ENCODE data around the gene CAMK1D.

DNA sequence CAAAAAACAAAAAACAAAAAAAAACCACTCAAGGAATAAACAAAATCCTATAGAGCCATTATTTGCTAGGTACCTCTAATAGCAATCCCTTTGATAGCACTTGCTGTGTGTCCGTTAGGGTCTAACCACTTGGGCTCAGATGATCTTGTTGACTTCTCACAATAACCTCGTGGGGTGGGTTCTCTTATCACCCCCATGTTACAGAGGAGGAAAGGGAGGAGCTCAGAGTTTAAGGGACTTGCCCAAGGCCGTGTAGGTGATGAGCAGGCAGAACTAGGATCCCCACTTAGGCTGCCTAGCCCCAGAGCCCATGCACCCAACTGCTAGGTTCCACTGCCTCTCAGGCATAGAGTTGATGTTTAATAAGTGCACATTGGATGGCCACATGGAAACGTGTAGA is 131.1 kb downstream of the CAMK1D start:
- TF ChIP-seq TEAD4 (IDR thresholded peaks at IDR 0.05; ENCODE audit: borderline replicate concordance, insufficient read depth) (no peak), EP300 (IDR thresholded peaks at IDR 0.05; ENCODE audit: borderline replicate concordance in 1 of 2, low read depth in 1 of 2, low read length in 1 of 2) (no peak), CTCF (IDR thresholded peaks at IDR 0.05) (no peak), RAD21 (IDR thresholded peaks at IDR 0.05; ENCODE audit: low read length) (no peak), EZH2phosphoT487 (IDR thresholded peaks at IDR 0.05; ENCODE audit: borderline replicate concordance, low read depth) (no peak), SMC3 (IDR thresholded peaks at IDR 0.05; ENCODE audit: low read depth, low read length) (no peak), RFX5 (IDR thresholded peaks at IDR 0.05; ENCODE audit: low read length) (no peak), YY1 (IDR thresholded peaks at IDR 0.05; ENCODE audit: low read depth) (no peak)
- TF ChIP-seq, protein P1, sequence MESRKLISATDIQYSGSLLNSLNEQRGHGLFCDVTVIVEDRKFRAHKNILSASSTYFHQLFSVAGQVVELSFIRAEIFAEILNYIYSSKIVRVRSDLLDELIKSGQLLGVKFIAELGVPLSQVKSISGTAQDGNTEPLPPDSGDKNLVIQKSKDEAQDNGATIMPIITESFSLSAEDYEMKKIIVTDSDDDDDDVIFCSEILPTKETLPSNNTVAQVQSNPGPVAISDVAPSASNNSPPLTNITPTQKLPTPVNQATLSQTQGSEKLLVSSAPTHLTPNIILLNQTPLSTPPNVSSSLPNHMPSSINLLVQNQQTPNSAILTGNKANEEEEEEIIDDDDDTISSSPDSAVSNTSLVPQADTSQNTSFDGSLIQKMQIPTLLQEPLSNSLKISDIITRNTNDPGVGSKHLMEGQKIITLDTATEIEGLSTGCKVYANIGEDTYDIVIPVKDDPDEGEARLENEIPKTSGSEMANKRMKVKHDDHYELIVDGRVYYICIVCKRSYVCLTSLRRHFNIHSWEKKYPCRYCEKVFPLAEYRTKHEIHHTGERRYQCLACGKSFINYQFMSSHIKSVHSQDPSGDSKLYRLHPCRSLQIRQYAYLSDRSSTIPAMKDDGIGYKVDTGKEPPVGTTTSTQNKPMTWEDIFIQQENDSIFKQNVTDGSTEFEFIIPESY (IDR thresholded peaks at IDR 0.05; ENCODE audit: borderline replicate concordance, low read depth) = no peak

Measured in SK-N-SH (cell line).